Measurements from ENCODE around the gene VGLL4.

GRCh38 chr3:11564577-11565001 is 79.1 kb downstream of the VGLL4 start:
- TF ChIP-seq, protein P1, sequence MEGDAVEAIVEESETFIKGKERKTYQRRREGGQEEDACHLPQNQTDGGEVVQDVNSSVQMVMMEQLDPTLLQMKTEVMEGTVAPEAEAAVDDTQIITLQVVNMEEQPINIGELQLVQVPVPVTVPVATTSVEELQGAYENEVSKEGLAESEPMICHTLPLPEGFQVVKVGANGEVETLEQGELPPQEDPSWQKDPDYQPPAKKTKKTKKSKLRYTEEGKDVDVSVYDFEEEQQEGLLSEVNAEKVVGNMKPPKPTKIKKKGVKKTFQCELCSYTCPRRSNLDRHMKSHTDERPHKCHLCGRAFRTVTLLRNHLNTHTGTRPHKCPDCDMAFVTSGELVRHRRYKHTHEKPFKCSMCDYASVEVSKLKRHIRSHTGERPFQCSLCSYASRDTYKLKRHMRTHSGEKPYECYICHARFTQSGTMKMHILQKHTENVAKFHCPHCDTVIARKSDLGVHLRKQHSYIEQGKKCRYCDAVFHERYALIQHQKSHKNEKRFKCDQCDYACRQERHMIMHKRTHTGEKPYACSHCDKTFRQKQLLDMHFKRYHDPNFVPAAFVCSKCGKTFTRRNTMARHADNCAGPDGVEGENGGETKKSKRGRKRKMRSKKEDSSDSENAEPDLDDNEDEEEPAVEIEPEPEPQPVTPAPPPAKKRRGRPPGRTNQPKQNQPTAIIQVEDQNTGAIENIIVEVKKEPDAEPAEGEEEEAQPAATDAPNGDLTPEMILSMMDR (conservative IDR thresholded peaks at IDR 0.05; ENCODE audit: low read depth, low read length), result no peak
- TF ChIP-seq POLR2A (IDR thresholded peaks at IDR 0.05; ENCODE audit: low read depth, low read length) (no peak), MXI1 (IDR thresholded peaks at IDR 0.05; ENCODE audit: borderline replicate concordance, low read depth, low read length) (no peak), RAD21 (IDR thresholded peaks at IDR 0.05; ENCODE audit: low read length) (no peak), USF2 (IDR thresholded peaks at IDR 0.05; ENCODE audit: low read depth, low read length) (no peak), SMC3 (IDR thresholded peaks at IDR 0.05; ENCODE audit: low read depth, low read length) (no peak)

All from IMR-90 (cell line).